ENCODE results near the gene MAN2B2.

The MAN2B2 gene

DNA sequence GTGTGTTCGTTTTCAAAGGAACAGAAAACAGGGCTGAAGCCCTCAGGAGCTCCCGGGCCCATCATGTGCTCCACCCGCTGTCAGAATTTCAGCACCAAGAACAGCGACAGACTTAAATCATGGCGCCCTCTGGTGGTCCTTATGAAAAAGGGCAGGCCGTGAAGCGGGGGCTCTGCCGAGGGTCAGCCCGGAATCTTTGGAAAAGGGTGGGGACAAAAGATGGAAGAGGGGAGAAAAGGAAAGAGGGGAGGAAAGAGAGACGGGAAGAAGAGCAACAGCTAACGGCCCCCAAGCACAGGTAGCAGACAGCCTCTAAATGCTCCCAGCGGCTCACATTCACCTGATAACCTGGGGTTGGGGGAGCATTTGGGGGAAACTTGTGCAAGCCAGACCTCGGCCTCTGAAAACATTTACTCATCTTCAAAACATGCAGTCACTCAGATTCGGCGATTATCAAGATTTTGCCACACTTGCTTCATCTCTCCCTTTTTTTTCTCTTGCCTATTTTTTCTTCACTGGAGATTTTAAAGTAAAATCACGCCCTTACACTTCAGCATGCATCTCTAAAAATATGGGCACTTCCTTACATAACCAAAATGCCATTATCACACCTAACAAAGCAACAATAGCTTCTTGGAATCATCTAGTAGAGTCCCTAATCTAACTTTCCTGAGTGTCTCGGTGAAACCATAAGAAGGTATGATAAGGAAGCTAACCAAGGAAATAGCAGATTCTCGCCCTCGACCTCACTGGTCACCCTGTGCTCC is 28.1 kb upstream of the MAN2B2 start:
- peak; percentile 80 for DNase-seq

DNA sequence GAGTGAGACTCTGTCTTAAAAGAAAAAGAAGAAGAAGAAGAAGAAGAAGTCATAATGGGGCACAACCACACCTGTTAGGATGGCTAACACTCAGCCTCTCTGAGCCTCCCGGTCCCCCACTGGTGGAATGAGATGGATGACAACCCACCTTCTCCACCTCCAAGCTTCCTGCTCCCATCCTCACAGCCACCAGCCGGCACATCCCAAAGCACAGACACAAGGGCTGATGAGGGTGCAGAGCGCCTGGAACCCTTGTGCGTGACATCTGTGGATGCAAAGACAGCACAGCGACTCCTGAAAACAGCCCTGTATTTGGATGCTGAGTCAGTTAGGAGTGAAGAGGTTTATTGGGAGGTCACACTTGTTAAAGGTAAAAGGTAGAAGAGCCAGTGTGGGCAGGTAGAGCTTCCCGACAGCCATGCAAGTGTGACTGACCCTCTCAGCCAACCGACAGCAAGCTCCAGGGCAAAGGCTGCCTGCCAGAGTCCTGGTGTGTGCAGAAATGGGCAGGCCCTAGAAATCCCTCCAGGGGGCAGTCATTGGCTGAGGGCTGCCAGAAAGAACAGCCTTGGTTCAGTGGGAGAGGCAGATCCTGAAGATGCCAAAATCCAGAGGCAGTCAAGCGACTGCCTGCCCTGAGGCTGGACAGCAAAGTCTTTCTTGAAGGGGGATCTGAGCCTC is 26.6 kb upstream of the MAN2B2 start:
- peak; percentile 32 for DNase-seq

DNA sequence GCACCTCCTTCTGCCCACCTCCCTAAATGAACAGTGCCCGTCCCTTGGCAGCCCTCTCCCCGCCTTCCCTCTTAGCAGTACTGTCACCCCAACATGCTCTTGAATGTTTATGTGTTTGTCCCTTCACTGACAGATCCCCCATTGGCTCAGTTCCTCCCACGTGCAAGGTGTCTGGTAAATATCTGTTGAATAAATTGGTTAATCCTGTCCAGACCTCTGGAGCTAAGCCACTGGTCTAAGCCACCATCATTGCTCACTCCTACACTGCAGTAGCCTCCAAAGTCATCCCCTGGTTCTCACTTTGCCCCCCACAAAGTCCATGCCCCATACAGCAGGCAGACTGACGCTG is 26.1 kb upstream of the MAN2B2 start:
- no peak for DNase-seq

DNA sequence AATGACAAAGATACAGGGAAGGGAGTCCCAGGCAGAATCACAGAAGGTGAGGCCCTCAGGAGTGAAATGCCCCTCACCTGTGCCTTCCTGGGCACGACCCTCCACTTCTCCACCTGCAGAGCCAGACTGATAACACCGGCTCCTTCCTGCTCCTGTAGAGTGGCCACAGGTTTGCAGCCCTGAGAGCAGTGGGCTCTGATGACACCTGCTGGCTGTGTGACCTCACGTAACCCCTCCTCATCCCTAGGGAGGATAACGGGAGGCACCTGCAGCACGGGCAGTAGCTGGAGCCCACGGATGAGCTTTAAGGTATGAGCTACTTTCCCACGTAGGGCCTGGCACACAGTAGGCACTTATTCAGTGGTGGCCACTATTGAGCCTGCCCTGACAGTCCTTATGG is 25.5 kb upstream of the MAN2B2 start:
- DNase-seq, result no peak

DNA sequence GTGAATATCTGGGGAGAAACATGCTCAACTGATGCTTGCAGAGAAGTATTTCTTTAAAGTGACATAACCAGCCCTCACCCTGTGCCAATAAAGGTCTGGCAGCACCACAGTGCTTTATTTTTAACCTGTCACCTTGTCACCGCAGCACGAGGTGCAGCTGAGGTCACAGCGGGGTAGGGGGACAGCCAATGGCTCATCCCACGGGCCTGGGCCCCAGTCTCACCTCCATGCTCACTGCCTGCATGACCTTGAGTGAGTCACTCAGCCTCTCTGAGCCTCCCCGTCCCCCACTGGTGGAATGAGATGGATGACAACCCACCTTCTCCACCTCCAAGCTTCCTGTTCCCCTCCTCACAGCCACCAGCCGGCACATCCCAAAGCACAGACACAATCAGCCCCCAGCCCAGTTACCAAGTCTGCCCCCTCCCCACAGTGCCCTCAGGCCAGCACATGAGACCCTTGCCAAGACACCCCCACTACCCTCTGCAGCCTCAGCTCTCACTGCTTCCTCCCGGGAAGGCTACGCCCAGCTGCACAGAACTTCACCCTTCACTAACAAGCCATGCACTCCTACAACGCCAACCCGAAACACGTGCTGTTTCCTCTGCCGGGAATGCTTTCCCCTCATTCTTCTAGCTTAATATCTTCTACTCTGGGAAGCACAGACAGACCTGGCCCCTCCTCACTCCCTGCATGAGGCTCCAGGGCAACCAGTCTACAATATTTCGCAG is 24.9 kb upstream of the MAN2B2 start:
- DNase-seq, result no peak

DNA sequence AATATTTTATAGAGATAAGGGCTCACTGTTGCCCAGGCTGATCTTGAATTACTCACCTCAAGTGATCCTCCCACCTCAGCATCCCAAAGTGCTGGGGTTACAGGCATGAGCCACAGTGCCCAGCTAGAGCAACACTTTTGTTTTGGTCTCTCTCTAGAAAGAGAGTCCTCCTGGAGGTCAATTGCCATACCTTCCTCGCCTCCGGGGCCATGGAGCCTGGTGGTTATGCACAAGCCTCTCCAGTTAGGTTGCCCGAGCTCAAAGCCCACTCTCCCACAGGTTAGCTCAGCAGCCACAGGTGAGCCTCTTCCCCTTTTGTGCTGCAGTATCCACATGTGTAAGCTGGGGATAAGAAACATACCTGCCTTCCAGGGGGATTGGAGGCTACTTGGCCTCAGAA is 24.2 kb upstream of the MAN2B2 start:
- DNase-seq, result no peak

DNA sequence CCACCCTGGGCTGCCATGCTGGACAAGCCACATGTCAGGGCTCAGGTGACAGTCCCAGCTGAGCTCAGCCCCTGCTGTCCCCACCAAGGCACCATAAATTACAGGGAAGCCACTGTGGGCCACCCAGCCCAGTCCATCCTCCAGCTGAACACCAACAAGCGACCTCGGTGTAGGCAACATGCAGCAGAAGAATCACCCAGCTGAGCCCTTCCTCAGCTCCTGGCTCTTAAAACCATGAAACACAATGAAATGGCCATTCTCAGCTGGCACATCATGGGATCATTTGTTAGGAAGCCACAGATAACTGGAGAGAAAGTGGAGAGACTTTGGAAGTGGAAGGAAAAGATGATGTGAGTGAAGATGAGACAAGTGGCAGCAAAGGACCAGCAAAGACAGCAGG is 23.3 kb upstream of the MAN2B2 start:
- DNase-seq, result no peak

DNA sequence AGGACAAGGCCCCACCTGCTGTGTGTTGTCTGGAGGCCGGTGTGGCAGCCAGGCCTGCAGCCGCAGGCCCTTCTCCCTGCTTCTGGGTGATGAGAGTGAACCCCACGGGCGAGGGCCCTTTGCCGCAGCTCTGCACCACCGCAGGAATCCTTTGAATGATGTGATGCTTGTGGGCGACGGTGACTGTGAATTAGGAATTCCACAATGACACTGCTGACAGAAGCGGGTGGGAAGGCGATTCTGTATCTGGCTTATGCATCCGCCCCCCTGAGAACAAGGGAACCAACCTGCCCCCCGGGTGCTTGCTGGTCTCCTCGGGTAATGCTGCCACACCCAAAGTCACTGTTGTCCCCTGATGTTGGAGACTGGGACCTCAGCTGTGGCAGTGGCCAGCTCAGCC is 19.5 kb upstream of the MAN2B2 start:
- no peak for DNase-seq

DNA sequence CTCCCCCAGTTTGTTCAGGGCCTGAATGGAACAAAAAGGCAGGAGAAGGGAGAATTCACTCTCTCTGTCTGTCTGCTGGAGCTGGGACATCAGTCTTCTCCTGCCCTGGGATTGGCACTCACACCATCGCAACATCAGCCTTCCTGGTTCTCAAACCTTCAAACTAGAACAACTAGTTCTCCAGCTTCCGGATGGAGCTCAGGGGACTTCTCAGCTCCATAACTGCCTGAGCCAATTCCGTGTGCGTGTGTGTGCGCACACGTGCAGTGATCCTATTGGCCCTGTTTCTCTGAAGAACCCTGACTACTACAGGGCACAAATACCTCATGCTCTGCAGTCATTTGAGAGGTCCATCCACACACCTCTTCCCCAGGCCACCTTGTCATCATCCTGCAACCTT is 18.7 kb upstream of the MAN2B2 start:
- no peak for DNase-seq

DNA sequence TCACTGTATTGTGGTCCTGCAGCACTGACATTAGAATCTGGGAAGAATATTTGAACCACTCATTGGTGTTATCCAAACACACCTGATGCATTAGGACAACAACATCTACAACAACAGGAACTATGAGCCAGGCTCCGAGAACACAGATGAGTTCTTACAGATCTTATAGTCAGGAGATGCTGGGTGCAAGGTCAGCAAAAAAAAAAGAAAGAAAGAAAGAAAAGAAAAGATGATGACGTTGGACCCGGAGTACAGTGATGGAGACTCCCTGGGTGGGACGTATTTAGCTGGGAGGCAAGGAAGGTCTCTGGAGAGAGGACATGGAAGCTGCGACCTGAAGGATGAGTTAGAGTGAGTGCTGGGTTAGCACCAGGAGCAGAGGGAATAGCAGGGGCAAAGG is 17.8 kb upstream of the MAN2B2 start:
- no peak for DNase-seq

DNA sequence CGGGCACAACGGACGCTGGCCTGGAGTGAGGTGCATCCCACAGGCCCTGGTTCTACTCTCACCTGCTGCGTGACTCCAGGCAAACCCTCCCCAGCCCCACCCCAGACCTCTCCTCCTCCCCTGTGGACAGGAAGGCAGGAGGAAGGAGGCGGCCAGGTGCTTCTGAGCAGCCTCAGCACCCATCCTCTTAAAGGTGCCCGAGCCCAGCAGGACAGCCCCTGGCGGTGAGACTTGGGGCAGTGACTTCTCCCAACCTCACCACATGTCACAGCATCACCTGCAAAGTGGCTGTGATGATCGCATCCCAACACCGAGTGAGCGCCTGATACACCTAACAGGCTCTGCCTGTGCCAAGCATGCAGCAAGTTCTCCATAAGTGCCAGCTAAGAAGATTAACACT is 17.1 kb upstream of the MAN2B2 start:
- no peak for DNase-seq

DNA sequence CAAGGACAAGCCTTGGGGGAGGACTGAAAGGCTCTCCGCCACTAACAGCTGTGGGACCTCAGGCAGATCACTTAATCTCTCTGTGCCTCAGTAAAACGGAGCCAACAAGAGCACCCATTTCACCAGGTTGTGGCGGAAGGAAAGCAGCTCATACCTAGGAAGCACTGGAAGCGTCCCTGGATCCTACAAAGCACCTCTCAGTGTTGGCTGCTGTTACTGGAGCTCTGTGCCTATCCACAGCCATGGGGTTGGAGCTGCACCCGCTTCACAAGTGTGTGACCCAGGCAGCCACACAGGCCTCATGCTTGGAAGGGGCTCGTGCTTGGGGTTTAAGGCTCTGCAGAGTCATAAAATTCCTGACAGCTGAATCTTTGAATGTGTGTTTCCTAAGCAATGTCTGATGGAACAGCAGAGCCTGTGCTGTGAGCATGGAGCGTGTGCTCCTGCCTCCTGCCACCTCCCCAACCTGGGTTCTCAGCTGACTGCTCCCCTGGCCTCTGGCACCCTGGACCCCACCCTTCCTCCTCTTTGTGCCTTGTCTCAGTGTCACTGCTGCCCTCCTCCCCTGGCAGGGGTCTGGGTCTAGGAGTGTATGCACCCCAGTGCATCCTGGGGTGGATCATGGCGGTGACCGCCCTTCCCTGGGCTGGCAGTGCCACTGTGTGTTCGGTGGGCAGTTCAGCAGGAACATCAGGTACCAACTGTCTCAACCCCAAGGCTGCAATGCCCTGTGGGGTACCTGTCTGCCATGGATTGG is 14.4 kb upstream of the MAN2B2 start:
- DNase-seq, result no peak

DNA sequence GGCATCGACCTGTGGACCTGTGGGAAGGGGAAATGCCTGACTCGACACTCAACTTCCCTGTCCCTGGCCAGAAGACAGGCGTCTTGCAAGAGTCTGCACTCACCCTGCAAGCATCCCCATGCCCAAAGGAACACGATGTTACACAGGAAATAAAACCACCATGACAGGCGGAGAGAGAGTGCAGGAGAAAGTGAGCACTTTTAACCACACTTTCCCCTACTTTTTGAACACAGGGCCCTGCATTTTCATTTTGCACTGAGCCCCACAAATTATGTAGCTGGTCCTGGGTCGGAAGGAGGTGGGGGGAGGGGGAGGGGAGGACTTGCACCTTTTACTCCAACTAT is 13.8 kb upstream of the MAN2B2 start:
- no peak for DNase-seq

DNA sequence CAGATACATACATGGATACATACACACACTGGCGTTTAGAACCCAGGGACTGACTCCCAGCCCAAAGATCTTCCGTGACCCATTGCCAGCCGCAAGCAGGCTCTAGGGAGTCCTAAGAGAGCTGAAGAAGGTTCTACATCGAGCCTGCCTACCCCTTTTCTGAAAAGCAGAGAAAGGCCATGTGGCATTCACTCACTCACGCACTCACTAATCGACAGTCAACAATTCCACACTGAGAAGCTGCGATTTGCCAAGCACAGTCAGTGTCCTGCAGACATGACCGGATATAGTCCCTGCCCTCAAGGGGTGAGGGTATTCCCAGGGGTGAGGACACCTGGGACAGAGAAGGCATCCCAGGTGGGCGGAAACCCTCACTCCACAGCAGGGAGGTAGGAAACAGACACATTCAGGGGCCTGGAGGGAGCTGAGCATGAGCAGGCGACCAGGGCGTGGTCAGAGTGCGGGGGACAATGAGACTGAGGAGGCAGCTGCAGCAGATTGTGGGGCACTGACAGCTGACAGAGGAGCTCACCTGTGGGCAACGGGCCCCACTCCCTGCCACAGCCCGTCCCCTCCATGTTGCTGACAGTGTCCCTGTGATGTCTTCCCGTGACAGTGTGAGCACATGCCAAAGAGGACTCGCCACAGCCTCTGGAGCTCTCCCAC is 13.2 kb upstream of the MAN2B2 start:
- no peak for DNase-seq

DNA sequence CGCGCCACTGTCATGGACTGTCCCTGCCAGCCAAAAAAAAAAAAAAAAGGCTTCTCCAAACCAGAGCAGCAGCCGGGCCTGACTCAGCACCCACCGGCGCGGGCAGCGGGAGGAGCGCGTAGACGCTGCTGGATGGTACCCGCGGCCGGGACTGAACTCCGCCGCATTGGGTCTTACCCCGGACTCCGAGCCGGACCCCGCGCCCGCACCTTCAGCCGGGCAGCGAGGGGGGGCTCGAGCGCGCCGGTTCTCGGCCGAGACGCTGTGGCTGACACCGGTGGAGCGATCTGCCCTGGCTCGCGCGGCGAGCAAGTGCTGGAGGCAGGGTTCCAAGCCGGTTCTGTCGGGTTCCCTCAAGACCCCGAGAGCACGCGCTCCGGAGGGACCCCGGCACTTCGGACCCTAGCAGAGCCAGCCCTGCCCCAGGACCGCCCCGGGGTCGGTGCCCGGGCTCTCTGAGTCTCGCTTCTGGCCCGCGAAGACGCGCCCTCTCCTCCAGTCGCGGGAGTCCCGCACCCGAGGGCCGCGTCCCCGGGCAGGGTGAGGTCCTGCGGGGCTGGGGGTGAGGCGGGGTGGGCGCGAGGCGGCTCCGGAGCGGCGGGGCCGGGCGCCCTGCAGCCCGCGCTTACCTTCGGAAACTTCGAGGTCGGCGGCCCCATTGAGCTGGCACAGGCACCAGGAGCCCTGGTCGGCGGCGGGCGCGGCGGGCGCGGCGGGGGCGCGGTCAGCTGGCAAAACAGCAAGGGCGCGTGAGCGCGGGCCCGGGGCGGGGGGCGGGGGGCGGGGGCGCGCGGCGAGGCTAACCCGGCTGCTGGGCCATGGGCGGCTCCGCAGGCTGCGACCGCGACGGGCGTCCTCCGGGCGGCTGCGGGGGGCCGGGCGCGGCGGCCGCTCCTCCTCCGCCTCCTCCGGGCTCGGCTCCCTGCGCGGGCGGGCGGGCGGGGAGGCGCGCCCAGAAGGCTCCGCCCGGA is 11.8 kb upstream of the MAN2B2 start:
- DNase-seq, result peak; percentile 69

DNA sequence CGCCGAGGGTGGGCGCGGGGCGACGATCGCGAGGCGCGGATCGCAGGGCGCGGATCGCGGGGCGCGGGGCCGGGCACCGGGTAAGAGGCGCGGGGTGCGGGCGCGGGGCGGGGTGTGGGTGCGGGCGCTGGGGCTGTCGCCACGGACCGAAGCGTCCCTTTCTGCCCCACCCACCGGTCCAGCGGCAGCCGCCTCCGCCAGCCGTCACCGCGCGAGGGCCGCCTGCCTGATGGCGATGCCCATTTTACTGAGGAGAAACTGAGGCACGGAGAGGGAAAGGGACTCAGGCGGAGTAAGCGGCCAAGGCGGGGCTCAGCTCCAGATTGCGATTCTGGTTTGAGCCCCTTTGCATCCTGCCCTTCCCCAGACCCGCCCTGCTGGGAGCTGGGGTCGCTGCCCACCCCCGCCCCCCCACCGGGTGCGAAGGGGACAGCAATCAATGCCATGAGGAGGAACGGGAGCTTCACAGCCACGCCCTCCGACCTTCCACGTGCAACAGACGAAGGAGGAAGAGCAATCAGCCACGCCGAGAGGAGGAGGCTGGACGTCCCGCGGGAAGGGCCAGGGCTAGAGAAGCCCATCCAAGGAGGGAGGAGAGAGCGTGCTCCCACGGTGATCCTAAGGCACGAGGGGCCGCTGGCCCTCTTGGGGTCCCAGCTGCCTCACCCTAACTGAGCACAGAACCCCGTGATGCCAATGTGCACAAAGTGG is 10.9 kb upstream of the MAN2B2 start:
- no peak for DNase-seq

DNA sequence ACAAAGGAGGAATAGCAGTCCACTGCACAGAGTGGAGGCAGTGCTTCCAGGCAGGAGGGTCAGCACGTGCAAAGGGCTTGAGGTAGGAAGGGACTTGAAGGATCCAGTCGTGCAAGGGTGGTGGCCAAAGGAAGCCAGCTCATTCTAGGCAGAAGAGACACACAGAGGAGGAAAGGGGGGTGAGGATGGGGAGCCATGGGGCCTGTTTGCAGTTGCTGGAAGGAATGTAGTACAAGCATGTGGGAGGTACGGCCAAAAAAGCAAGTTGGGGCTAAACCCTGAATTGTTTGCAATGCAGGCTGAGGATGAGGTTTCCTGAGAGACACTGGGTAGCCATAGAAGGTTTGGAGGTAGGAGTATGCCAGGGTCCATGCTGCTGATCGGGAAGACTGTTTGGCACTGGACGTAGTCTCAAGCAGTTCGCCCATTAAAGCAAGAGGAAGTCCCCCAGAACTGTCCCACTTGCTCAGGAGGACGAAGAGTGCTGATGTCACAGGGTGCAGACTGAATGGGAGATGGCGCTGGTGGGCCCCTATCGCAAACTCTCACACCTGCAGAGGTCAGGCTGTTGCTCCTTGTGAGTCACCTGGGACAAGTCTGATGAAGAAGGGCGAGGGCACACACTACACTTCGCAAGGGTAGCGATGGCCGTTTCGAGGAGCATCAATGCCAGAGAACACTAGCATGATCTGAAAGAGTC is 9.1 kb upstream of the MAN2B2 start:
- DNase-seq, result no peak

DNA sequence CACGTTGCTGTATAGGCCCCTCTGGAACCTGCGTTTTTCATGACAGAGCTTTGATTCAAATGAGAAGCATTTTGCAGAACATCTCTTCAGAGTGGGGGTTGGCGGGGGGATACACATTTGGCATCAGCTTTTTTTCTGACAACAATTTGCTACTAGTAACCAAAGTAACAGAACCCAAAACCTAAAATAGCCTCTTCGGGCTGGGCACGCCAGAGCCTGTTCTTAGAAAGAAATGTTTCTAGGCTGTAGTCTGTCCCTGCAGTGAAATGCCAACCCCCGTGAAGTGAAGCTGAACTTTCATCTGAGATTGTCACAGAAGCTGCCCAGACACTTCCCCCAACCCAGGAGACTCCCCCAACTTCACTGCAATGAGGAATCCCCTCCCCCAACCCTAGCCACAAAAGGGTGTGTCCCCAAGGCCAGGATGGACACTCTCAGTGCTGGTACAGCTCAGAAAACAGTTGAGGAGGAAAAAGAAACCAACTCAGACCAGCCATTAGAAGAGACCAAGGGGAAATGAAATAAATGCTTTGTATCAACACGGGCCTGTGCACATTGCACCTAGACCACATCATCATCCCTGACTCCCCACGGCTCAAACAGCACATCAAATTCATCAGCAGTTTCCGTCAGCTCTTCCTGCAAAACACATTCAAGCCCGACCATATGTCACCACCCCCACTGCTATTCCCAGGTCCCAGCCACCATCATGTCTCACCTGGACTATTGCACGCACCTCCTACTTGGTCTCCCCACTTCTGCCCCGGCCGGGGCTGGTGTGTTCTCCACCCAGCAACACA is 8.4 kb upstream of the MAN2B2 start:
- no peak for DNase-seq

DNA sequence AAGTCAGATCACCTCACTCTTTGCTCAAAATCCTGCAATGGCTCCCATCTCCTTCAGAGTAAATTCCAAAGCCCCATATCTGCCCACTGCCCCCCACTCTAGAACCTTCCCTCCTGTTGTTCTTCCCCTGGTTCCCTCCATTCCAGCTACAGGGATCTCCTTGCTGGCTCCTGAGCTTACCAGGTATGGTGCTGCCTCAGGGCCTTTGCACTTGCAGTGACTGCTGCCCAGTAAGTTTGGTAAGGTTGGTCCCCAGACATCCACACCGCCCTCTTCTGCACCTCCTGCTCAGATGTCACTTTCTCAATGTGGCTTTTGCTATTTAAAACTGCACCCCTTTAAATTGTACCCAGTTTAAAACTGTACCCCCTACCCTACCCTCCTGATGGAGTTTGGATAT is 7.8 kb upstream of the MAN2B2 start:
- no peak for DNase-seq

DNA sequence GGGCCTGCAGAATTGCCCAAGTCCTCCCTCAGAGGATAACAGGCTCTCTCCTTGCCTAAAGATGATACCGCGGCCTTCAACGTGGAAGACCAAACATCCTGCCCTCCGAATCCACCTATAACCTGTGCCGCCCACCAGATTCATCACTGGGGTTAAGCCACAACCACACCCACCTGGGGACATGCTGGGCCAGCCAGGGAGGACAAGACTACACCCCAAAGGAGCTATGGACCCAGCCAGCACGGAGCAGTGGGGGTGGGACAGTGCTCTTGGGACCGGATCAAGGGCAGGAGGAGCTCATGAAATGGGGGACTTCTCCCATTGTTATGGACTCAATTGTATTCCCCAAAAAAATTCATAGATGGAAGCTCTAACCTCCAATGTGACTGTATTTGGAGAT is 6.8 kb upstream of the MAN2B2 start:
- DNase-seq, result no peak

Measured in retina (tissue), 1 donor.